IMR-90 (cell line): ENCODE results near the gene LINGO1. TPM values are rescaled to one million over a fixed set of nuclear protein-coding genes. Genes with fewer than 3 reads are reported as not detected.
A peak's percentile ranks its signal among the peaks of the same experiment; 100 is the strongest.

Experiments
- ATAC-seq: fragments of 200-7000 bp; cut with Tn5 transposase; 2 replicates; pipeline ENCODE4 v1.9.1; 2020; ENCODE audit warnings: low read depth, mild to moderate bottlenecking, moderate library complexity
- BruUV-seq: library from RNA; stranded (reverse); fragments of 400-500 nt; replicated peaks from 2 replicates; lab custom pipeline; 2021; lab: Mats Ljungman, UMichigan
- CTCF ChIA-PET: fragments of 300-600 bp; formaldehyde crosslinking; extraction: SDS; loops from one replicate; lab custom pipeline; 2021; ENCODE audit warnings: antibody characterized with exemption; lab: Yijun Ruan, JAX
- POLR2A ChIA-PET: fragments of 300-600 bp; sonication (Branson Sonifier 250); formaldehyde crosslinking; loops from one replicate; lab custom pipeline; 2022; ENCODE audit warnings: antibody characterized with exemption; ENCODE audit not compliant: unreplicated experiment; lab: Charles Lee
- DNase-seq: peaks from one replicate; pipeline ENCODE4 v3.0.0; 2013
- H2AFZ ChIP-seq: replicated peaks from 2 replicates; pipeline ENCODE3; 2013; ENCODE audit warnings: low read length, mild to moderate bottlenecking; ENCODE audit not compliant: poor library complexity
- H2AK5ac ChIP-seq: 2 replicates; pipeline ENCODE4 v1.6.1; 2013; ENCODE audit warnings: low read depth, low read length, inconsistent platforms
- H2AK9ac ChIP-seq: replicated peaks from 2 replicates; pipeline ENCODE3; 2013; ENCODE audit warnings: mild to moderate bottlenecking, low read depth, low read length, moderate library complexity; ENCODE audit not compliant: poor library complexity
- H2BK120ac ChIP-seq: 2 replicates; pipeline ENCODE4 v1.6.1; 2013; ENCODE audit warnings: low read depth, low read length, inconsistent platforms
- H2BK15ac ChIP-seq: 3 replicates; pipeline ENCODE4 v1.6.1; 2013; ENCODE audit warnings: low read depth, low read length, inconsistent platforms
- H2BK20ac ChIP-seq: 2 replicates; pipeline ENCODE4 v1.6.1; 2013; ENCODE audit warnings: low read depth, mild to moderate bottlenecking, inconsistent platforms, low read length, moderate library complexity
- H2BK5ac ChIP-seq: 2 replicates; pipeline ENCODE4 v1.6.1; 2013; ENCODE audit warnings: mild to moderate bottlenecking, low read depth, low read length, inconsistent platforms; ENCODE audit not compliant: poor library complexity, severe bottlenecking
- H3K14ac ChIP-seq: replicated peaks from 2 replicates; pipeline ENCODE4 v1.6.1; 2013; ENCODE audit warnings: low read depth, low read length, inconsistent platforms
- H3K18ac ChIP-seq: 2 replicates; pipeline ENCODE4 v1.6.1; 2013; ENCODE audit warnings: low read depth, low read length, control low read depth
- H3K23ac ChIP-seq: 2 replicates; pipeline ENCODE4 v1.6.1; 2013; ENCODE audit warnings: low read depth, low read length, inconsistent platforms
- H3K27ac ChIP-seq: 2 replicates; pipeline ENCODE4 v1.5.1; 2013; ENCODE audit warnings: mild to moderate bottlenecking, control low read depth, low read length; ENCODE audit not compliant: insufficient read depth
- H3K27me3 ChIP-seq: 2 replicates; pipeline ENCODE4 v1.6.1; 2013; ENCODE audit warnings: low read length; ENCODE audit not compliant: control insufficient read depth, insufficient read depth
- H3K36me3 ChIP-seq: 2 replicates; pipeline ENCODE4 v1.6.1; 2013; ENCODE audit warnings: low read length, mixed read lengths; ENCODE audit not compliant: control insufficient read depth, insufficient read depth
- H3K4ac ChIP-seq: 2 replicates; pipeline ENCODE4 v1.6.1; 2013; ENCODE audit warnings: low read depth, low read length, inconsistent platforms
- H3K4me1 ChIP-seq: 2 replicates; pipeline ENCODE4 v1.6.1; 2013; ENCODE audit warnings: low read length, mixed read lengths; ENCODE audit not compliant: control insufficient read depth, insufficient read depth
- H3K4me2 ChIP-seq: 2 replicates; pipeline ENCODE4 v1.6.1; 2013; ENCODE audit warnings: low read depth, mild to moderate bottlenecking, control low read depth, low read length, moderate library complexity
- H3K4me3 ChIP-seq: 2 replicates; pipeline ENCODE4 v1.5.1; 2013; ENCODE audit warnings: low read depth, mild to moderate bottlenecking, control low read depth, low read length, moderate library complexity; ENCODE audit not compliant: insufficient read depth
- H3K56ac ChIP-seq: 2 replicates; pipeline ENCODE4 v1.6.1; 2013; ENCODE audit warnings: low read length, inconsistent platforms; ENCODE audit not compliant: insufficient read depth; ENCODE audit errors: extremely low read depth
- H3K79me1 ChIP-seq, 2 experiments: 2 replicates each; pipeline ENCODE4 v1.6.1; 2013; ENCODE audit warnings: low read length in 2 of 2, inconsistent platforms in 1 of 2, low read depth in 1 of 2
- H3K9ac ChIP-seq: 2 replicates; pipeline ENCODE4 v1.6.1; 2013; ENCODE audit warnings: low read depth, low read length, control low read depth
- H3K9me1 ChIP-seq: 2 replicates; pipeline ENCODE4 v1.6.1; 2013; ENCODE audit warnings: low read length, inconsistent platforms; ENCODE audit not compliant: insufficient read depth
- H3K9me3 ChIP-seq: 2 replicates; pipeline ENCODE4 v1.6.1; 2013; ENCODE audit warnings: low read length; ENCODE audit not compliant: control insufficient read depth, insufficient read depth
- H4K20me1 ChIP-seq: 2 replicates; pipeline ENCODE4 v1.6.1; 2013; ENCODE audit warnings: low read length, inconsistent platforms; ENCODE audit not compliant: insufficient read depth
- H4K5ac ChIP-seq: 2 replicates; pipeline ENCODE4 v1.6.1; 2013; ENCODE audit warnings: mild to moderate bottlenecking, low read depth, low read length, control low read depth
- H4K8ac ChIP-seq, 2 experiments: 2 replicates each; pipeline ENCODE4 v1.6.1; 2013; ENCODE audit warnings: low read depth in 2 of 2, low read length in 2 of 2, control low read depth in 1 of 2, inconsistent platforms in 1 of 2
- H4K91ac ChIP-seq: 2 replicates; pipeline ENCODE4 v1.6.1; 2013; ENCODE audit warnings: low read depth, low read length, inconsistent platforms; ENCODE audit not compliant: insufficient read depth
- MAZ ChIP-seq: IDR thresholded peaks from 2 replicates; pipeline ENCODE4 v1.6.1; 2012; ENCODE audit warnings: low read depth, mild to moderate bottlenecking, low read length, improper control_type of control experiment, moderate library complexity, borderline replicate concordance
- WGBS, 2 experiments: methylation state at CpG; one replicate each; pipeline versions ENCODE4 v1.1.5 to v1.1.7; 2013; ENCODE audit warnings: missing lambda C conversion rate in 2 of 2; ENCODE audit not compliant: insufficient read length in 1 of 2; ENCODE audit errors: extremely low coverage in 2 of 2; 5-methylcytosine and 5-hydroxymethylcytosine counted together
- dilution Hi-C: fragments of 300-500 bp; cut with HindIII; formaldehyde crosslinking; loops from one replicate; pipeline ENCODE4 v1.14.3; 2018; ENCODE audit warnings: low sequenced_read_pairs; ENCODE audit not compliant: unreplicated experiment
- in situ Hi-C: fragments of 300-500 bp; cut with MboI; formaldehyde crosslinking; loops from 3 replicates; pipeline ENCODE4 v1.14.3; 2019; ENCODE audit warnings: low sequenced_read_pairs, inconsistent platforms, mixed read lengths
- intact Hi-C: fragments of 100-400 bp; cut with micrococcal nuclease; formaldehyde crosslinking; loops from 2 replicates; pipeline ENCODE4 v1.10.0; 2022
- polyA plus RNA-seq, 3 experiments: library from polyadenylated mRNA; depleted of rRNA; stranded (reverse); fragments of >200 nt; gene quantifications; 2 replicates each; pipeline ENCODE4 v1.2.3, GENCODE V29; 2012; ENCODE audit warnings: low replicate concordance in 1 of 3
- total RNA-seq: library from RNA; depleted of rRNA; stranded (reverse); fragments of >200 nt; gene quantifications from 2 replicates; pipeline ENCODE4 v1.2.3, GENCODE V29; 2012
- TF ChIP-seq, protein P1 (sequence below): fragments of 150-350 bp; IDR thresholded peaks from 2 replicates; pipeline ENCODE4 v1.6.1; 2017; ENCODE audit warnings: mild to moderate bottlenecking, antibody characterized with exemption, low read length, low read depth

LINGO1 gene
- total and polyA plus RNA-seq, 2 of the 4 experiments (the other 2 are of a cell fraction) = 0.05 TPM; not detected in 1

DNA sequence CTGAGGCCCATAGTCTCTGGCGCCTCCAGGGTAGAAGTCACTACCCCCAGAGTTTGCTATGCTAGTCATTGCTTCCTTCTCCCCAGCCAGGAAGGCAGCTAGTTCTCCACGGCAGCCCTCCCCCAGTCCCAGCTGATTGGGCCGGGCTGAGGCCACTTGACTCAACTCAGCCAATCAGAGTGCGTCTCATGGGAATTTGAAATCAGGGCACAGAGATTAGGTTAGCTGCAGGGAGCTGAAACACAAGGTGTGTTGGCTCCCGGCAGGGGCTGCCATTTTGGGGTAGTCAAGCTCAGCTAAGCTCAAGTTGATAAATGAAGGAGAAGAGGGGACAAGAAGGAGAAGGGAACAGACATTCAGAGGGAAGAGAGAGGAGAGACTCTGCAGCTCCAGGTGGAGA, 32.8 kb downstream of the LINGO1 start:
- TF ChIP-seq, protein P1, sequence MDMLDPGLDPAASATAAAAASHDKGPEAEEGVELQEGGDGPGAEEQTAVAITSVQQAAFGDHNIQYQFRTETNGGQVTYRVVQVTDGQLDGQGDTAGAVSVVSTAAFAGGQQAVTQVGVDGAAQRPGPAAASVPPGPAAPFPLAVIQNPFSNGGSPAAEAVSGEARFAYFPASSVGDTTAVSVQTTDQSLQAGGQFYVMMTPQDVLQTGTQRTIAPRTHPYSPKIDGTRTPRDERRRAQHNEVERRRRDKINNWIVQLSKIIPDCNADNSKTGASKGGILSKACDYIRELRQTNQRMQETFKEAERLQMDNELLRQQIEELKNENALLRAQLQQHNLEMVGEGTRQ = peak; percentile 76
- no peak for TF ChIP-seq MAZ
- Histone ChIP-seq H3K9ac (no peak overlapping the region), H3K4me3 (no peak overlapping the region), H3K18ac (no peak overlapping the region), H2BK15ac (no peak overlapping the region), H2AFZ (peak overlapping the region; percentile 51), H3K27ac (no peak overlapping the region), H2BK5ac (no peak overlapping the region), H3K23ac (no peak overlapping the region), H2AK9ac (peak overlapping the region; percentile 25), H3K56ac (no peak overlapping the region), H3K36me3 (no peaks in the 10 kb centered on the region), H3K9me3 (no peaks in the 10 kb centered on the region), H3K14ac (no peak overlapping the region), H3K4ac (no peak overlapping the region), H3K79me1 (no peaks in the 10 kb centered on the region), H4K20me1 (no peaks in the 10 kb centered on the region), H3K27me3 (peaks cover 3% of the 10 kb centered on the region; the same call in 1 of the 2 replicates), H3K4me2 (no peak overlapping the region), H4K5ac (no peak overlapping the region), H4K91ac (no peak overlapping the region), H2BK120ac (no peak overlapping the region), H4K8ac (no peak overlapping the region), H3K9me1 (no peaks in the 10 kb centered on the region), H3K4me1 (no peaks in the 10 kb centered on the region), H2BK20ac (no peak overlapping the region), H2AK5ac (no peak overlapping the region)
- WGBS, 2 experiments = 80% methylated on average over 1 of the region's 5 CpGs; no CpG with 5 or more reads in 1 of the 2 experiments
- dilution Hi-C loops = no loop called here
- DNase-seq (peak; percentile 22), ATAC-seq (peak; percentile 39)
- BruUV-seq = no TSS peak
- in situ Hi-C loops = no loop called here
- ChIA-PET CTCF (no interaction called here), POLR2A (no interaction called here)
- intact Hi-C loops = no loop called here
